GM10266 (cell line): ENCODE results near the gene HMGB4.

Experiments used
- DNase-seq: peaks from one replicate; pipeline ENCODE4 v3.0.0; 2012; ENCODE audit errors: extremely low spot score
- TF ChIP-seq, protein P1 (sequence below): IDR thresholded peaks from 2 replicates; pipeline ENCODE4 v1.5.1; 2012; ENCODE audit warnings: mild to moderate bottlenecking, low read depth; ENCODE audit not compliant: control insufficient read depth, insufficient read depth; ENCODE audit errors: missing control alignments

Gene HMGB4

GRCh38 chr1:33893147-33893830 is 29.4 kb downstream of the HMGB4 start:
- TF ChIP-seq, protein P1, sequence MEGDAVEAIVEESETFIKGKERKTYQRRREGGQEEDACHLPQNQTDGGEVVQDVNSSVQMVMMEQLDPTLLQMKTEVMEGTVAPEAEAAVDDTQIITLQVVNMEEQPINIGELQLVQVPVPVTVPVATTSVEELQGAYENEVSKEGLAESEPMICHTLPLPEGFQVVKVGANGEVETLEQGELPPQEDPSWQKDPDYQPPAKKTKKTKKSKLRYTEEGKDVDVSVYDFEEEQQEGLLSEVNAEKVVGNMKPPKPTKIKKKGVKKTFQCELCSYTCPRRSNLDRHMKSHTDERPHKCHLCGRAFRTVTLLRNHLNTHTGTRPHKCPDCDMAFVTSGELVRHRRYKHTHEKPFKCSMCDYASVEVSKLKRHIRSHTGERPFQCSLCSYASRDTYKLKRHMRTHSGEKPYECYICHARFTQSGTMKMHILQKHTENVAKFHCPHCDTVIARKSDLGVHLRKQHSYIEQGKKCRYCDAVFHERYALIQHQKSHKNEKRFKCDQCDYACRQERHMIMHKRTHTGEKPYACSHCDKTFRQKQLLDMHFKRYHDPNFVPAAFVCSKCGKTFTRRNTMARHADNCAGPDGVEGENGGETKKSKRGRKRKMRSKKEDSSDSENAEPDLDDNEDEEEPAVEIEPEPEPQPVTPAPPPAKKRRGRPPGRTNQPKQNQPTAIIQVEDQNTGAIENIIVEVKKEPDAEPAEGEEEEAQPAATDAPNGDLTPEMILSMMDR, result no peak
- DNase-seq, result no peak

GRCh38 chr1:33895396-33895795 is 31.5 kb downstream of the HMGB4 start:
- TF ChIP-seq, protein P1, result no peak
- DNase-seq, result no peak

- no peak for DNase-seq
- TF ChIP-seq, protein P1, result no peak
These were observed 32.1 kb downstream of the HMGB4 start for GRCh38 chr1:33895976-33896375.

DNA sequence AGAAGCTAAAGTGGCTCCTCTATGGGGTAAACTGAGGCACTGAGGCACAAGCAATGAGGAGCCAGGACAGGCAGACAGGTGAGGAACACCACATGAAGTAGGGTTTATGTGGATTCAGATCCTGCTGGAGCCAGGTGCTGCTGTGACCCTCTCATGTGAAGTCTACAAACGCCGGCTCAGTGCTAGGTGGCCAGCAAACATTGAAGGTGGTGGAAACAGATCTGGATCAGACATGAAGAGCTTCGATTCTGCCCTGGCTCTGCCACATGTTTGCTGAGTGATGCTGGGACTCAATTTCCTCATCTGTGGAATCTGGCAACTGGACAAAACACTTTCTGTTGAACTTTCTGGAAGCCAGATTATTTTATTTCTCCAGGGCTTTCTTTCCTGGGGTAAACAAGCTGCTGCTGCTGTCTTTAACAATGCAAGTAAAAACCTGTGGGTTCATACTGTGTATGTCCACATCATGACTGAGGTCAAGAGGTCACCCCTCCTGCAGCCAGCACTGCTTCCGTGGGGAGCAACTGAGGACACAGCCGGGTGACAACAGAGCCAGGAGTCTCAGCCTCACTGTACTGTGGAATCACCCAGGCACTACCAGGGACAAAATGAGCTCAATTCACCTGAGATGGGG is 33.3 kb downstream of the HMGB4 start:
- TF ChIP-seq, protein P1, result no peak
- no peak for DNase-seq

GRCh38 chr1:33898406-33898805 is 34.5 kb downstream of the HMGB4 start:
- no peak for DNase-seq
- TF ChIP-seq, protein P1, result no peak

- TF ChIP-seq, protein P1, result no peak
- no peak for DNase-seq
These were observed 35.0 kb downstream of the HMGB4 start for GRCh38 chr1:33898881-33899280.

DNA sequence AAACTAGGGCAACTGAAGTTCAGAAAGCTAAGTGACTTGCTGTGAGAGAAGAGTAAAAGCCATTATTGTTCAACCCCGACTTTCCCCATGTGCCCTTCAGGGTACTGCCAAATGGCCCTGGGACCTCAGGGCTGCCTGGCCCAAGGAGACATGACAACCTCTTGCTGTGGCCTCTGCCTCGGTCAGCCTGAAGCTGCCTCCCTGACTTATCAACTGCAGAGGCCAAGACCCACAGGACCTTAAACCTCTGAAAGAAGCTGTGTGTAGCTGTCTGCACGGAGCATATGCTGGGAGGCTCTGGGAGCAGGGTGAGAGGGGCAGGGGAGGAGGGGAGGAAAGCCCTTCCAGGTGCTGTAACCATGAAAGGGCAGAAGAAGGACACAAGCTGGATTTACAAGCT is 35.9 kb downstream of the HMGB4 start:
- TF ChIP-seq, protein P1, result no peak

More for the DNA sequence above, 35.9 kb downstream of the HMGB4 start:
- no peak for DNase-seq
